IPS-18c (cell line): Measurements from ENCODE around the gene CWC25.

ENCODE experiments used
- H3K4me3 ChIP-seq: 2 replicates; pipeline ENCODE4 v1.7.0; 2013; ENCODE audit warnings: low read depth, mild to moderate bottlenecking, low read length, moderate library complexity; ENCODE audit not compliant: insufficient read depth
- H3K9me3 ChIP-seq: one replicate; pipeline ENCODE4 v1.6.1; 2013; ENCODE audit warnings: mild to moderate bottlenecking, low read length, moderate library complexity; ENCODE audit not compliant: control insufficient read depth, insufficient read depth

Gene CWC25

GRCh38 chr17:38752308-38753070, 72.6 kb downstream of the CWC25 start, which contains the start of gene PSMB3:
TSS of gene PSMB3 (plus strand) at chr17:38752741. CDS start at chr17:38752827, 86 bp downstream.
- H3K4me3 ChIP-seq: peak within 1 kb of the TSS; percentile 99
- peaks cover 2% of the 10 kb centered on the region for H3K9me3 ChIP-seq

GRCh38 chr17:38751808-38752307, 73.3 kb downstream of the CWC25 start:
- H3K9me3 ChIP-seq: peaks cover 5% of the 10 kb centered on the region
- peak overlapping the region; percentile 99 for H3K4me3 ChIP-seq

GRCh38 chr17:38751144-38751807, 73.8 kb downstream of the CWC25 start:
- peak overlapping the region; percentile 99 for H3K4me3 ChIP-seq
- H3K9me3 ChIP-seq: peaks cover 5% of the 10 kb centered on the region
